ENCODE measurements around the gene SSUH2.

DNA sequence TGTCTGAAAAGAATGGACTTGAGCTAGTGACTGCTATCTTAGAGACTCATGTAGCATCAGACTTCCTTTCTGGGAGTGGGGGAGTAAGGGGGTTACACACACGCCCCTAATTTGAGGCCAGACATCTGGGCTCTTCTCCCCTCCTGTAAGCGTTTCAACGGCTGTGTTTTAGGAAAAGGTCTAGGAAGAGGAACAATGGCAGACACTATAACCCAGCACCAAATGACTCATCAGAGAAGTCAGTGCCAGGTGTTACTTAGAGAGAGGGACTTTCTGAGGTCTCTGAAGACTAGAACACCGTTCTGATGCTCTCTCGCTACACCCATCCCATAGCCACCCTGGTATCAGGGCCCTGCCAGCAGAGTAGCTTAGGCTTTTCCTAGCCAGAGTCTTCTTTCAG is 65.5 kb downstream of the SSUH2 start:
- TF ChIP-seq, protein P1, sequence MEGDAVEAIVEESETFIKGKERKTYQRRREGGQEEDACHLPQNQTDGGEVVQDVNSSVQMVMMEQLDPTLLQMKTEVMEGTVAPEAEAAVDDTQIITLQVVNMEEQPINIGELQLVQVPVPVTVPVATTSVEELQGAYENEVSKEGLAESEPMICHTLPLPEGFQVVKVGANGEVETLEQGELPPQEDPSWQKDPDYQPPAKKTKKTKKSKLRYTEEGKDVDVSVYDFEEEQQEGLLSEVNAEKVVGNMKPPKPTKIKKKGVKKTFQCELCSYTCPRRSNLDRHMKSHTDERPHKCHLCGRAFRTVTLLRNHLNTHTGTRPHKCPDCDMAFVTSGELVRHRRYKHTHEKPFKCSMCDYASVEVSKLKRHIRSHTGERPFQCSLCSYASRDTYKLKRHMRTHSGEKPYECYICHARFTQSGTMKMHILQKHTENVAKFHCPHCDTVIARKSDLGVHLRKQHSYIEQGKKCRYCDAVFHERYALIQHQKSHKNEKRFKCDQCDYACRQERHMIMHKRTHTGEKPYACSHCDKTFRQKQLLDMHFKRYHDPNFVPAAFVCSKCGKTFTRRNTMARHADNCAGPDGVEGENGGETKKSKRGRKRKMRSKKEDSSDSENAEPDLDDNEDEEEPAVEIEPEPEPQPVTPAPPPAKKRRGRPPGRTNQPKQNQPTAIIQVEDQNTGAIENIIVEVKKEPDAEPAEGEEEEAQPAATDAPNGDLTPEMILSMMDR (conservative IDR thresholded peaks at IDR 0.05), result no peak
- no peak for TF ChIP-seq ZFX (IDR thresholded peaks at IDR 0.05)

Measured in C4-2B (cell line).